GM12874 (cell line): Measurements from ENCODE around the gene APOC1.

Source experiments
- CTCF ChIP-seq: IDR thresholded peaks from 2 replicates; pipeline ENCODE4 v1.5.1; 2011; ENCODE audit warnings: low read depth, mild to moderate bottlenecking, control low read depth, low read length, moderate library complexity; ENCODE audit not compliant: insufficient read depth

Gene APOC1

GRCh38 chr19:44961821-44962220 is 47.4 kb downstream of the APOC1 start:
- TF ChIP-seq CTCF, result no peak

GRCh38 chr19:44968118-44968517 is 53.7 kb downstream of the APOC1 start:
- TF ChIP-seq CTCF, result no peak

GRCh38 chr19:44968670-44969069 is 54.3 kb downstream of the APOC1 start:
- no peak for TF ChIP-seq CTCF
